ENCODE data around the gene FXYD6.

GRCh38 chr11:117878314-117878938, 2.0 kb upstream of the FXYD6 start:
- TF ChIP-seq, protein P1, sequence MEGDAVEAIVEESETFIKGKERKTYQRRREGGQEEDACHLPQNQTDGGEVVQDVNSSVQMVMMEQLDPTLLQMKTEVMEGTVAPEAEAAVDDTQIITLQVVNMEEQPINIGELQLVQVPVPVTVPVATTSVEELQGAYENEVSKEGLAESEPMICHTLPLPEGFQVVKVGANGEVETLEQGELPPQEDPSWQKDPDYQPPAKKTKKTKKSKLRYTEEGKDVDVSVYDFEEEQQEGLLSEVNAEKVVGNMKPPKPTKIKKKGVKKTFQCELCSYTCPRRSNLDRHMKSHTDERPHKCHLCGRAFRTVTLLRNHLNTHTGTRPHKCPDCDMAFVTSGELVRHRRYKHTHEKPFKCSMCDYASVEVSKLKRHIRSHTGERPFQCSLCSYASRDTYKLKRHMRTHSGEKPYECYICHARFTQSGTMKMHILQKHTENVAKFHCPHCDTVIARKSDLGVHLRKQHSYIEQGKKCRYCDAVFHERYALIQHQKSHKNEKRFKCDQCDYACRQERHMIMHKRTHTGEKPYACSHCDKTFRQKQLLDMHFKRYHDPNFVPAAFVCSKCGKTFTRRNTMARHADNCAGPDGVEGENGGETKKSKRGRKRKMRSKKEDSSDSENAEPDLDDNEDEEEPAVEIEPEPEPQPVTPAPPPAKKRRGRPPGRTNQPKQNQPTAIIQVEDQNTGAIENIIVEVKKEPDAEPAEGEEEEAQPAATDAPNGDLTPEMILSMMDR (IDR thresholded peaks at IDR 0.05) = no peak
- TF ChIP-seq EP300 (IDR thresholded peaks at IDR 0.05) = no peak
- no peak for TF ChIP-seq POLR2AphosphoS5 (IDR thresholded peaks at IDR 0.05)
- no peak for TF ChIP-seq POLR2A (IDR thresholded peaks at IDR 0.05)

All from stomach (tissue), 4 donors.